ENCODE results near the gene UBTD2. TPM values are rescaled to one million over a fixed set of nuclear protein-coding genes. Genes with fewer than 3 reads are reported as not detected.
"Not testable (repeated sequence)": the region's sequence is repeated elsewhere in the genome, so short reads cannot be mapped to it uniquely, and the experiment has no call there.

Gene UBTD2
- total RNA-seq, 4 donors from 2014 or later = 6.1 to 108 (median 32.2) TPM

DNA sequence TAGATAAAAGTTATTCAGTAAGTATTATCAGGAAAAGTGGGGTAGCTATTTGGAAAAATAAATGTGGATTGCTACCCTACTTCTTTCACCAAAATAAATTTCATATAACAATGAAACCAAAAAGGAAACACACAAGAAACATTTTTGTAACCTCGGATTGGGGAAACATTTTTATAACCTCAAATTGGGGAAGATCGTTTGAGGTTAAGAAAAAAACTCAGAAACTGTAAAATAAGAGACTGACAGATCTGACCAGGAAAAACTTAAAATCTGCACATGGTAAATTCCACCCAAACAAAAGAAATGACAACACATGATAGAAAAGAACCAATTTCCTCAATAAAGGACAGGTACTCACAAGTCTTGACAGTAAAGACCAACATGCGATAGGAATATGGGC lies 76.1 kb downstream of the UBTD2 start:
- Histone ChIP-seq H3K4me1 (no peaks in the 10 kb centered on the region), H3K9me3 (no peaks in the 10 kb centered on the region), H3K36me3 (no peaks in the 10 kb centered on the region), H3K27me3 (no peaks in the 10 kb centered on the region), H3K4me3 (no peak overlapping the region), H3K27ac (no peak overlapping the region)
- intact Hi-C loops (cut with DNase I; ENCODE audit: low total_unique reads) = no loop called here
- DNase-seq = no peak
- TF ChIP-seq POLR2A (IDR thresholded peaks at IDR 0.05) = no peak
- TF ChIP-seq, protein P1, sequence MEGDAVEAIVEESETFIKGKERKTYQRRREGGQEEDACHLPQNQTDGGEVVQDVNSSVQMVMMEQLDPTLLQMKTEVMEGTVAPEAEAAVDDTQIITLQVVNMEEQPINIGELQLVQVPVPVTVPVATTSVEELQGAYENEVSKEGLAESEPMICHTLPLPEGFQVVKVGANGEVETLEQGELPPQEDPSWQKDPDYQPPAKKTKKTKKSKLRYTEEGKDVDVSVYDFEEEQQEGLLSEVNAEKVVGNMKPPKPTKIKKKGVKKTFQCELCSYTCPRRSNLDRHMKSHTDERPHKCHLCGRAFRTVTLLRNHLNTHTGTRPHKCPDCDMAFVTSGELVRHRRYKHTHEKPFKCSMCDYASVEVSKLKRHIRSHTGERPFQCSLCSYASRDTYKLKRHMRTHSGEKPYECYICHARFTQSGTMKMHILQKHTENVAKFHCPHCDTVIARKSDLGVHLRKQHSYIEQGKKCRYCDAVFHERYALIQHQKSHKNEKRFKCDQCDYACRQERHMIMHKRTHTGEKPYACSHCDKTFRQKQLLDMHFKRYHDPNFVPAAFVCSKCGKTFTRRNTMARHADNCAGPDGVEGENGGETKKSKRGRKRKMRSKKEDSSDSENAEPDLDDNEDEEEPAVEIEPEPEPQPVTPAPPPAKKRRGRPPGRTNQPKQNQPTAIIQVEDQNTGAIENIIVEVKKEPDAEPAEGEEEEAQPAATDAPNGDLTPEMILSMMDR (IDR thresholded peaks at IDR 0.05) = no peak

DNA sequence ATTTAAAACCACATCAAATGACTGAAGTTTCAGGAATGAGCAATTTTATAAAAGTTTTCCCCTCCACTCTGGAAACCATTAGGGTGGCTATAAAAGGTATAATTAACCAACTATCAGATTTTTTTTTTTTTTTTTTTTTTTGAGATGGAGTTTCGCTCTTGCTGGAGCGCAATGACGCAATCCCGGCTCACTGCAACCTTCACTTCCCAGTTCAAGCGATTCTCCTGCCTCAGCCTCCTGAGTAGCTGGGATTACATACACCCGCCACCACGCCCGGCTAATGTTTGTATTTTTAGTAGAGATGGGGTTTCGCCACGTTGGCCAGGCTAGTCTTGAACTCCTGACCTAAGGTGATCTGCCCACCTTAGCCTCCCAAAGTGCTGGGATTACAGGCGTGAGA lies 77.6 kb downstream of the UBTD2 start:
- H3K4me3 ChIP-seq; H3K36me3 ChIP-seq; H3K9me3 ChIP-seq; DNase-seq; H3K4me1 ChIP-seq; H3K27me3 ChIP-seq; H3K27ac ChIP-seq; intact Hi-C loops (cut with DNase I; ENCODE audit: low total_unique reads): not testable (repeated sequence)

DNA sequence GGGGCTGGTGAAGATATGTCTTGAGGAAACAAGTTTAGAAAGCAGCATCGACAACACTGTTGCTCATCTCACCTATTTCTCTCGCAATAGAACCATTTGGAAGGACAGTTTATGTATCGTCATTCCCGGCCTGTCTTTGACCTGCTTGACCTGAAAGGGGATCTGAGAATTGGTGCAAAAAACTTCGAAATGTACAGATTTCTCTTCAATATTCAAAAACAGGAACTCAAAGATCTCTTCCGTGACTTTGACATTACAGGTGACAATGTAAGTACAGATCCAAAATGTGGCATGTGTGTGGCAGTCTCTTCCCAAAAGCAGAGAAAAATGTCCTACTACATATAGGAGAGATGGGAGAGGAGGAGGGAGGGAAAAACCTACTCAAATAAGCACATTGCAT lies 83.1 kb downstream of the UBTD2 start:
- intact Hi-C loops (cut with DNase I; ENCODE audit: low total_unique reads) = no loop called here
- no peak overlapping the region for H3K4me3 ChIP-seq
- TF ChIP-seq POLR2A (IDR thresholded peaks at IDR 0.05) = no peak
- TF ChIP-seq, protein P1 (IDR thresholded peaks at IDR 0.05) = no peak
- H3K9me3 ChIP-seq = no peaks in the 10 kb centered on the region
- no peaks in the 10 kb centered on the region for H3K36me3 ChIP-seq
- no peak overlapping the region for H3K27ac ChIP-seq
- no peaks in the 10 kb centered on the region for H3K27me3 ChIP-seq
- DNase-seq = no peak
- H3K4me1 ChIP-seq = no peaks in the 10 kb centered on the region

GRCh38 chr5:172199446-172199845 lies 84.1 kb downstream of the UBTD2 start:
- H3K36me3 ChIP-seq = no peaks in the 10 kb centered on the region
- H3K9me3 ChIP-seq = no peaks in the 10 kb centered on the region
- no peak overlapping the region for H3K27ac ChIP-seq
- no peaks in the 10 kb centered on the region for H3K4me1 ChIP-seq
- no peak for DNase-seq
- H3K27me3 ChIP-seq = no peaks in the 10 kb centered on the region
- H3K4me3 ChIP-seq = no peak overlapping the region
- intact Hi-C loops (cut with DNase I; ENCODE audit: low total_unique reads) = no loop called here
- TF ChIP-seq, protein P1 (IDR thresholded peaks at IDR 0.05) = no peak
- TF ChIP-seq POLR2A (IDR thresholded peaks at IDR 0.05) = no peak

GRCh38 chr5:172197775-172198174 lies 85.8 kb downstream of the UBTD2 start:
- intact Hi-C loops (cut with DNase I; ENCODE audit: low total_unique reads) = not testable (repeated sequence)

GRCh38 chr5:172194985-172195774 lies 88.4 kb downstream of the UBTD2 start:
- H3K36me3 ChIP-seq = no peaks in the 10 kb centered on the region
- no peaks in the 10 kb centered on the region for H3K27me3 ChIP-seq
- no peak overlapping the region for H3K27ac ChIP-seq
- intact Hi-C loops (cut with DNase I; ENCODE audit: low total_unique reads) = no loop called here
- no peaks in the 10 kb centered on the region for H3K4me1 ChIP-seq
- H3K4me3 ChIP-seq = no peak overlapping the region
- TF ChIP-seq POLR2A (IDR thresholded peaks at IDR 0.05) = no peak
- TF ChIP-seq, protein P1 (IDR thresholded peaks at IDR 0.05) = no peak
- no peak for DNase-seq
- H3K9me3 ChIP-seq = no peaks in the 10 kb centered on the region

More at GRCh38 chr5:172197775-172198174, 85.8 kb downstream of the UBTD2 start:
- not testable (repeated sequence) for DNase-seq, H3K4me3 ChIP-seq, H3K4me1 ChIP-seq, H3K27me3 ChIP-seq, H3K36me3 ChIP-seq, H3K9me3 ChIP-seq, H3K27ac ChIP-seq
